ENCODE results near the gene NUP214.
"Not testable (repeated sequence)": the region's sequence is repeated elsewhere in the genome, so short reads cannot be mapped to it uniquely, and the experiment has no call there.

The NUP214 gene

DNA sequence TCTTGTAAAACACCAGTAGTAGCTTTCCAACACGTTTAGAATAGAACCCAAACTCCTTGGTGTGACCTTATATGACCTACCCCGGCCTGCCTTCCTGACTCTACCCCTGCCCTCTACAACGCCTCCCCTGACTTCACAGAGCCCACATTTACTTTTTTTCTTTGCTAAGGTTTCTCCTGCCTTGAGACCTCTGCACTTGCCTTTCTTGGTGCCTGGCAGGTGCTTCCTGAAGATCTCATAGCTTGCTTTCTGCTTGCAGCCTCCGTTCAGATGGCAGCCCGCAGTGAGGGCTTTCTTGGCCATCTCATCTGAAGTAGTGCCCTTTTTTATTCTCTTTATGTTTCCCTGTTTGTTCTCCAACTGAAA lies 24.3 kb downstream of the NUP214 start:
- Histone ChIP-seq H3K79me2 (ENCODE audit: control insufficient read depth, insufficient read depth, low read length) (no peaks in the 10 kb centered on the region), H2BK5ac (ENCODE audit: low read length) (no peak overlapping the region), H3K4me2 (ENCODE audit: low read length) (no peak overlapping the region), H3K23ac (ENCODE audit: low read length) (no peak overlapping the region), H4K5ac (ENCODE audit: low read length) (no peak overlapping the region), H3K4me3 (ENCODE audit: low read length) (no peak overlapping the region), H3K27ac (ENCODE audit: low read depth, low read length) (no peak overlapping the region), H3K4ac (ENCODE audit: low read depth, low read length) (no peak overlapping the region), H2BK15ac (replicated peaks; ENCODE audit: low read depth) (no peak overlapping the region), H2AK5ac (ENCODE audit: low read length) (no peak overlapping the region), H3K9ac (ENCODE audit: low read length) (no peak overlapping the region), H2BK120ac (ENCODE audit: low read depth, low read length) (no peak overlapping the region), H3K36me3 (ENCODE audit: control insufficient read depth, insufficient read depth, low read length) (peaks cover 13% of the 10 kb centered on the region), H4K8ac (ENCODE audit: low read depth, low read length) (no peak overlapping the region), H3K56ac (ENCODE audit: low read length) (no peak overlapping the region), H3K79me1 (ENCODE audit: low read length) (no peaks in the 10 kb centered on the region), H3K27me3 (ENCODE audit: insufficient read depth, low read length, poor library complexity) (no peaks in the 10 kb centered on the region), H3K18ac (ENCODE audit: low read length) (no peak overlapping the region), H3K4me1 (ENCODE audit: control insufficient read depth, low read depth, low read length) (no peaks in the 10 kb centered on the region)
- DNase-seq = no peak
- WGBS (ENCODE audit: extremely low coverage, insufficient coverage, low lambda C conversion rate) = no CpG with 5 or more reads among the region's 5 CpGs

DNA sequence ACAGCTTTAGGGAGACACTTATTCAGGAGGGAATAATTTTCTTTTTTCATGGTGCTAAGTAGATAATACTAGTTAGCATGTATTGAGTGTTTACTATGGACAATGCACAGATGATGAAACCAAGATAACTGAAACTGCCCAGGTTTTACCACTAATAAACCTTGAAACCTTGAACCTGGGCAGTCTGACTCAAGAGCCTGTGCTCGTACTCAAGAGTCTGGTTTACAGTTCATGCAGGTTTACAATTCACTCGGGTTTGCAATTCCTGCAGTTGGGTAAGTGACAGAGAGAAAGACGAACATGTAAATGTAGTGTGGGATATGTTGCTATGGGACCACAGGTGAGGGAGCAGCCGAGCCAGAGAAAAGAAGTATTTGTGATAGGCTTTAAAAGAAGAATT lies 28.2 kb downstream of the NUP214 start:
- Histone ChIP-seq H3K4ac (ENCODE audit: low read depth, low read length) (no peak overlapping the region), H3K27me3 (ENCODE audit: insufficient read depth, low read length, poor library complexity) (no peaks in the 10 kb centered on the region), H3K23ac (ENCODE audit: low read length) (no peak overlapping the region), H3K4me3 (ENCODE audit: low read length) (no peak overlapping the region), H3K4me1 (ENCODE audit: control insufficient read depth, low read depth, low read length) (no peaks in the 10 kb centered on the region), H3K18ac (ENCODE audit: low read length) (no peak overlapping the region), H2AK5ac (ENCODE audit: low read length) (no peak overlapping the region), H2BK120ac (ENCODE audit: low read depth, low read length) (no peak overlapping the region), H4K5ac (ENCODE audit: low read length) (no peak overlapping the region), H2BK15ac (replicated peaks; ENCODE audit: low read depth) (no peak overlapping the region), H3K9ac (ENCODE audit: low read length) (no peak overlapping the region), H3K79me1 (ENCODE audit: low read length) (no peaks in the 10 kb centered on the region), H2BK5ac (ENCODE audit: low read length) (no peak overlapping the region), H3K79me2 (ENCODE audit: control insufficient read depth, insufficient read depth, low read length) (no peaks in the 10 kb centered on the region), H3K4me2 (ENCODE audit: low read length) (no peak overlapping the region), H3K36me3 (ENCODE audit: control insufficient read depth, insufficient read depth, low read length) (peaks cover 8% of the 10 kb centered on the region), H3K56ac (ENCODE audit: low read length) (no peak overlapping the region), H3K27ac (ENCODE audit: low read depth, low read length) (no peak overlapping the region), H4K8ac (ENCODE audit: low read depth, low read length) (no peak overlapping the region)
- no peak for DNase-seq
- WGBS (ENCODE audit: extremely low coverage, insufficient coverage, low lambda C conversion rate) = no CpG with 5 or more reads among the region's 4 CpGs

DNA sequence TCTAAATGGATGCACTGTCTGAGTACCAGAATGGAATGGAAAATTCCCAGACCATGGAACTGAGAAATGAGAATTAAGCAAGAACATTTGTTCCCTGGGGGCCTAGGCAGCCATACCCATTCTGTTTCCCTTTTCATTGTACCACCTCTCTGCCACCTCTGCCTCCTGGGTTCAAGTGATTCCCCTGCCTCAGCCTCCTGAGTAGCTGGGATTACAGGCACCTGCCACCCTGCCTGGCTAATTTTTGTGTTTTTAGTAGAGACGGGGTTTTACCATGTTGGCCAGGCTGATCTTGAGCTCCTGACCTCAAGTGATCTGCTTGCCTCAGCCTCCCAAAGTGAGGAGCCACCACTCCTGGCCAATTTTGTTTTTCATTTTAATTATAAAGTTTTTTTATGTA lies 33.3 kb downstream of the NUP214 start:
- H2BK15ac ChIP-seq (replicated peaks; ENCODE audit: low read depth); H3K56ac ChIP-seq (ENCODE audit: low read length); H3K4me3 ChIP-seq (ENCODE audit: low read length); H3K79me2 ChIP-seq (ENCODE audit: control insufficient read depth, insufficient read depth, low read length); H2BK5ac ChIP-seq (ENCODE audit: low read length); H3K23ac ChIP-seq (ENCODE audit: low read length); H2BK120ac ChIP-seq (ENCODE audit: low read depth, low read length); H4K5ac ChIP-seq (ENCODE audit: low read length); H3K4me1 ChIP-seq (ENCODE audit: control insufficient read depth, low read depth, low read length); H3K27me3 ChIP-seq (ENCODE audit: insufficient read depth, low read length, poor library complexity); H4K8ac ChIP-seq (ENCODE audit: low read depth, low read length); H2AK5ac ChIP-seq (ENCODE audit: low read length); DNase-seq; H3K36me3 ChIP-seq (ENCODE audit: control insufficient read depth, insufficient read depth, low read length); H3K4me2 ChIP-seq (ENCODE audit: low read length); H3K79me1 ChIP-seq (ENCODE audit: low read length); H3K18ac ChIP-seq (ENCODE audit: low read length); H3K27ac ChIP-seq (ENCODE audit: low read depth, low read length); H3K4ac ChIP-seq (ENCODE audit: low read depth, low read length); H3K9ac ChIP-seq (ENCODE audit: low read length): not testable (repeated sequence)
- no CpG with 5 or more reads among the region's 1 CpG for WGBS (ENCODE audit: extremely low coverage, insufficient coverage, low lambda C conversion rate)

GRCh38 chr9:131160416-131161112 lies 35.2 kb downstream of the NUP214 start:
- no peak overlapping the region for H3K4me3 ChIP-seq (ENCODE audit: low read length)
- H3K27ac ChIP-seq (ENCODE audit: low read depth, low read length) = no peak overlapping the region
- no peak overlapping the region for H4K5ac ChIP-seq (ENCODE audit: low read length)
- no peak overlapping the region for H3K4ac ChIP-seq (ENCODE audit: low read depth, low read length)
- H2AK5ac ChIP-seq (ENCODE audit: low read length) = no peak overlapping the region
- H3K79me1 ChIP-seq (ENCODE audit: low read length) = no peaks in the 10 kb centered on the region
- no peaks in the 10 kb centered on the region for H3K27me3 ChIP-seq (ENCODE audit: insufficient read depth, low read length, poor library complexity)
- H3K56ac ChIP-seq (ENCODE audit: low read length) = no peak overlapping the region
- no peak overlapping the region for H2BK120ac ChIP-seq (ENCODE audit: low read depth, low read length)
- H3K23ac ChIP-seq (ENCODE audit: low read length) = no peak overlapping the region
- DNase-seq = no peak
- H4K8ac ChIP-seq (ENCODE audit: low read depth, low read length) = no peak overlapping the region
- no peaks in the 10 kb centered on the region for H3K4me1 ChIP-seq (ENCODE audit: control insufficient read depth, low read depth, low read length)
- H3K18ac ChIP-seq (ENCODE audit: low read length) = no peak overlapping the region
- no peak overlapping the region for H3K4me2 ChIP-seq (ENCODE audit: low read length)
- H3K9ac ChIP-seq (ENCODE audit: low read length) = no peak overlapping the region
- H3K79me2 ChIP-seq (ENCODE audit: control insufficient read depth, insufficient read depth, low read length) = no peaks in the 10 kb centered on the region
- H2BK5ac ChIP-seq (ENCODE audit: low read length) = no peak overlapping the region
- WGBS (ENCODE audit: extremely low coverage, insufficient coverage, low lambda C conversion rate) = no CpG with 5 or more reads among the region's 1 CpG
- H2BK15ac ChIP-seq (replicated peaks; ENCODE audit: low read depth) = no peak overlapping the region
- H3K36me3 ChIP-seq (ENCODE audit: control insufficient read depth, insufficient read depth, low read length) = peaks cover 3% of the 10 kb centered on the region

DNA sequence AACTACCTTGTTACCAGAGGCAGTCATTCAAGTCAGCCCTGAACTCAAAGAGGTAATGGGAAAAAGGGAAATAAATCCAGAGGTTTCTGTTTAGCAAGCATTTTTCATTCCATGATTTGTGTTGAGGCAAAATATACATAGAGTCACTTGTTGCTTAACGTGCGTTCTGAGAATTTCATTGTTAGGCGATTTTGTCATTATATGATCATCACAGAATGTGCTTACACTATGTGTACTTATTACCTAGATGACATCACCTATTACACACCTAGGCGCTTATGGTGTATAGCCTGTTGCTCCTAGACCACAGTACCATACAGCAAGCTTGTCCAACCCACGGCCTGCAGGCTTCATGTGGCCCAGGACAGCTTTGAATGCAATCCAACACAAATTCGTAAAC lies 36.2 kb downstream of the NUP214 start:
- Histone ChIP-seq H2AK5ac (ENCODE audit: low read length) (no peak overlapping the region), H3K79me2 (ENCODE audit: control insufficient read depth, insufficient read depth, low read length) (no peaks in the 10 kb centered on the region), H3K36me3 (ENCODE audit: control insufficient read depth, insufficient read depth, low read length) (peaks cover 3% of the 10 kb centered on the region), H3K23ac (ENCODE audit: low read length) (no peak overlapping the region), H4K8ac (ENCODE audit: low read depth, low read length) (no peak overlapping the region), H3K27ac (ENCODE audit: low read depth, low read length) (no peak overlapping the region), H3K27me3 (ENCODE audit: insufficient read depth, low read length, poor library complexity) (no peaks in the 10 kb centered on the region), H4K5ac (ENCODE audit: low read length) (no peak overlapping the region), H3K4me3 (ENCODE audit: low read length) (no peak overlapping the region), H3K9ac (ENCODE audit: low read length) (no peak overlapping the region), H2BK5ac (ENCODE audit: low read length) (no peak overlapping the region), H3K4ac (ENCODE audit: low read depth, low read length) (no peak overlapping the region), H3K18ac (ENCODE audit: low read length) (no peak overlapping the region), H2BK120ac (ENCODE audit: low read depth, low read length) (no peak overlapping the region), H3K56ac (ENCODE audit: low read length) (no peak overlapping the region), H2BK15ac (replicated peaks; ENCODE audit: low read depth) (no peak overlapping the region), H3K4me2 (ENCODE audit: low read length) (no peak overlapping the region), H3K4me1 (ENCODE audit: control insufficient read depth, low read depth, low read length) (no peaks in the 10 kb centered on the region), H3K79me1 (ENCODE audit: low read length) (no peaks in the 10 kb centered on the region)
- no CpG with 5 or more reads among the region's 6 CpGs for WGBS (ENCODE audit: extremely low coverage, insufficient coverage, low lambda C conversion rate)
- no peak for DNase-seq

DNA sequence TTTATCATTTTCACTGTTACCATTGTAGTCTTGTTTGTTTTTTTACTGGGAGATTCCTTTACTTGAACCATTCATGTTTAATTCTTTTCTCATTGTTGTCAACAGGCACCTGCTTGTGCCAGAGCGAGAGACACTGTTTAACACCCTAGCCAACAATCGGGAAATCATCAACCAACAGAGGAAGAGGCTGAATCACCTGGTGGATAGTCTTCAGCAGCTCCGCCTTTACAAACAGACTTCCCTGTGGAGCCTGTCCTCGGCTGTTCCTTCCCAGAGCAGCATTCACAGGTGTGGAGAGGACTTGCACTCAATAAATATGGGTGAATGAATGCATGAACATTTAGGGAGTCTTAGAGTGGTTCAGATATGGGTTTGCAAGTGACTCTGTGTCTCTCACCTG lies 37.5 kb downstream of the NUP214 start:
- H3K27ac ChIP-seq (ENCODE audit: low read depth, low read length) = no peak overlapping the region
- H3K4ac ChIP-seq (ENCODE audit: low read depth, low read length) = no peak overlapping the region
- H2BK15ac ChIP-seq (replicated peaks; ENCODE audit: low read depth) = no peak overlapping the region
- no peak overlapping the region for H3K4me2 ChIP-seq (ENCODE audit: low read length)
- no peak overlapping the region for H3K23ac ChIP-seq (ENCODE audit: low read length)
- no peak overlapping the region for H3K9ac ChIP-seq (ENCODE audit: low read length)
- H3K56ac ChIP-seq (ENCODE audit: low read length) = no peak overlapping the region
- H3K36me3 ChIP-seq (ENCODE audit: control insufficient read depth, insufficient read depth, low read length) = peaks cover 3% of the 10 kb centered on the region
- DNase-seq = no peak
- no peak overlapping the region for H2BK5ac ChIP-seq (ENCODE audit: low read length)
- no peak overlapping the region for H3K4me3 ChIP-seq (ENCODE audit: low read length)
- no peak overlapping the region for H4K8ac ChIP-seq (ENCODE audit: low read depth, low read length)
- no peak overlapping the region for H2AK5ac ChIP-seq (ENCODE audit: low read length)
- H3K27me3 ChIP-seq (ENCODE audit: insufficient read depth, low read length, poor library complexity) = no peaks in the 10 kb centered on the region
- peaks cover 1% of the 10 kb centered on the region for H3K79me1 ChIP-seq (ENCODE audit: low read length)
- WGBS (ENCODE audit: extremely low coverage, insufficient coverage, low lambda C conversion rate) = no CpG with 5 or more reads among the region's 4 CpGs
- no peaks in the 10 kb centered on the region for H3K4me1 ChIP-seq (ENCODE audit: control insufficient read depth, low read depth, low read length)
- no peak overlapping the region for H3K18ac ChIP-seq (ENCODE audit: low read length)
- no peak overlapping the region for H4K5ac ChIP-seq (ENCODE audit: low read length)
- no peak overlapping the region for H2BK120ac ChIP-seq (ENCODE audit: low read depth, low read length)
- no peaks in the 10 kb centered on the region for H3K79me2 ChIP-seq (ENCODE audit: control insufficient read depth, insufficient read depth, low read length)
